OCI-LY7 (cell line): ENCODE data around the gene LIPC. TPM values are rescaled to one million over a fixed set of nuclear protein-coding genes. Genes with fewer than 3 reads are reported as not detected.
A peak's percentile ranks its signal among the peaks of the same experiment; 100 is the strongest.

Experiments used
- BruUV-seq: library from RNA; stranded (reverse); fragments of 400-500 nt; replicated peaks from 2 replicates; lab custom pipeline; 2021; lab: Mats Ljungman, UMichigan
- CTCF ChIA-PET: fragments of 300-600 bp; sonication (Branson Sonifier 250); formaldehyde crosslinking; loops from one replicate; lab custom pipeline; 2022; ENCODE audit warnings: antibody characterized with exemption; ENCODE audit not compliant: unreplicated experiment; lab: Charles Lee
- POLR2A ChIA-PET: fragments of 300-600 bp; sonication (Branson Sonifier 250); formaldehyde crosslinking; loops from one replicate; lab custom pipeline; 2022; ENCODE audit warnings: antibody characterized with exemption; lab: Charles Lee
- DNase-seq: peaks from one replicate; pipeline ENCODE4 v3.0.0-alpha.2; 2015; ENCODE audit warnings: low spot score
- H2AFZ ChIP-seq: fragments of 200-600 bp; sonication (generic), shearing (Covaris generic); 2 replicates; pipeline ENCODE4 v1.6.1; 2014; ENCODE audit warnings: mild to moderate bottlenecking, antibody characterized with exemption, low read length, moderate library complexity
- H3K27ac ChIP-seq: fragments of 200-600 bp; sonication (generic); 2 replicates; pipeline ENCODE4 v1.5.1; 2014; ENCODE audit warnings: mixed run types, low read depth, mild to moderate bottlenecking, moderate library complexity, low read length, inconsistent platforms; ENCODE audit not compliant: poor library complexity, severe bottlenecking
- H3K36me3 ChIP-seq: fragments of 200-600 bp; sonication (generic); 2 replicates; pipeline ENCODE4 v1.6.1; 2014; ENCODE audit warnings: mild to moderate bottlenecking, antibody characterized with exemption, low read length, moderate library complexity, mixed read lengths; ENCODE audit not compliant: insufficient read depth
- H3K4me1 ChIP-seq: fragments of 200-600 bp; sonication (generic); 2 replicates; pipeline ENCODE4 v1.5.1; 2014; ENCODE audit warnings: mild to moderate bottlenecking, low read length; ENCODE audit not compliant: insufficient read depth, poor library complexity, severe bottlenecking
- H3K4me2 ChIP-seq: fragments of 200-600 bp; sonication (generic); 2 replicates; pipeline ENCODE4 v1.6.1; 2014; ENCODE audit warnings: mild to moderate bottlenecking, low read length
- H3K4me3 ChIP-seq: fragments of 200-600 bp; sonication (generic); 2 replicates; pipeline ENCODE4 v1.5.1; 2014; ENCODE audit warnings: mild to moderate bottlenecking, low read depth, low read length; ENCODE audit not compliant: poor library complexity, severe bottlenecking
- H3K79me2 ChIP-seq: fragments of 200-600 bp; sonication (generic); 2 replicates; pipeline ENCODE4 v1.6.1; 2016; ENCODE audit warnings: low read depth, mild to moderate bottlenecking, low read length, moderate library complexity, mixed read lengths; ENCODE audit not compliant: insufficient read depth
- H3K9me2 ChIP-seq: fragments of 200-600 bp; sonication (generic); 2 replicates; pipeline ENCODE4 v1.6.1; 2016; ENCODE audit warnings: mild to moderate bottlenecking, low read length, mixed read lengths; ENCODE audit not compliant: insufficient read depth
- H3K9me3 ChIP-seq: fragments of 200-600 bp; sonication (generic); 2 replicates; pipeline ENCODE4 v1.6.1; 2014; ENCODE audit warnings: mild to moderate bottlenecking, mixed run types, low read length, mixed read lengths
- H4K20me1 ChIP-seq: fragments of 200-600 bp; sonication (generic); 2 replicates; pipeline ENCODE4 v1.6.1; 2014; ENCODE audit warnings: mild to moderate bottlenecking, antibody characterized with exemption, low read length, moderate library complexity, mixed read lengths; ENCODE audit not compliant: insufficient read depth
- EZH2phosphoT487 ChIP-seq: fragments of 200-600 bp; sonication (generic); IDR thresholded peaks from 2 replicates; pipeline ENCODE4 v1.6.1; 2018; ENCODE audit warnings: low read depth, borderline replicate concordance, mild to moderate bottlenecking, mixed run types, antibody characterized with exemption, low read length, moderate library complexity, mixed read lengths
- intact Hi-C: fragments of 100-400 bp; cut with micrococcal nuclease; formaldehyde crosslinking; loops from one replicate; pipeline ENCODE4 v1.10.0; 2022; ENCODE audit not compliant: unreplicated experiment
- total RNA-seq, 2 experiments: library from RNA; depleted of rRNA in 1 of 2; stranded (reverse); fragments of >200 nt in 1 of 2; shearing (Covaris generic) in 1 of 2; gene quantifications; 2 replicates each; pipeline ENCODE4 v1.2.3, GENCODE V29; 2014 to 2022
- TF ChIP-seq, protein P1 (sequence below): fragments of 200-600 bp; sonication (generic); conservative IDR thresholded peaks from 2 replicates; pipeline ENCODE4 v1.5.1; 2014; ENCODE audit warnings: mild to moderate bottlenecking, antibody characterized with exemption, low read length, moderate library complexity, mixed read lengths

LIPC gene
- total RNA-seq, 2 experiments from 2014 or later = 0.50 TPM; not detected in 1

DNA sequence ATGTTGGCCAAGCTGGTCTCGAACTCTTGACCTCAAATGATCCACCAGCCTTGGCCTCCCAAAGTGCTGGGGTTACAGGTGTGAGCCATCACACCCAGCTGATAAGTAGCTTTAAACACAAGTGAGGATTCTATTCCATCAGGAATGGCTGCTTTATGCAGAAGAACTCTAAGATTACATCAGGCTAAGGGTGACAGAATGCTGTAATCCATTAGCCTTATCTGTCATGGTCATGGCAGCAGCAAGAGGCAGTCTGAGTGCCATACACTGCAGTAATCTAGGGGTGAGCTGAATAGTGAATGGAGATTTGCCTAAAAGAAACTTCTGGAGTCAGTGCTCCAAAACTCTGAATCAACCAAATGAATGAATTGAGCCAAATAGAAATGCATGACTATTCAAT, 39.6 kb downstream of the LIPC start:
- H3K4me1 ChIP-seq = peaks cover 35% of the 10 kb centered on the region
- POLR2A ChIA-PET = interaction anchor here (0.6 kb wide), 1 partner anchor 12 kb away, joined by 5 read pairs; no protein-coding TSS in a partner anchor
- no peak overlapping the region for H2AFZ ChIP-seq
- no peaks in the 10 kb centered on the region for H3K9me3 ChIP-seq
- H3K9me2 ChIP-seq = no peaks in the 10 kb centered on the region
- no peaks in the 10 kb centered on the region for H3K79me2 ChIP-seq
- H4K20me1 ChIP-seq = no peaks in the 10 kb centered on the region
- no TSS peak for BruUV-seq
- H3K27ac ChIP-seq = no peak overlapping the region
- no peaks in the 10 kb centered on the region for H3K36me3 ChIP-seq
- TF ChIP-seq, protein P1, sequence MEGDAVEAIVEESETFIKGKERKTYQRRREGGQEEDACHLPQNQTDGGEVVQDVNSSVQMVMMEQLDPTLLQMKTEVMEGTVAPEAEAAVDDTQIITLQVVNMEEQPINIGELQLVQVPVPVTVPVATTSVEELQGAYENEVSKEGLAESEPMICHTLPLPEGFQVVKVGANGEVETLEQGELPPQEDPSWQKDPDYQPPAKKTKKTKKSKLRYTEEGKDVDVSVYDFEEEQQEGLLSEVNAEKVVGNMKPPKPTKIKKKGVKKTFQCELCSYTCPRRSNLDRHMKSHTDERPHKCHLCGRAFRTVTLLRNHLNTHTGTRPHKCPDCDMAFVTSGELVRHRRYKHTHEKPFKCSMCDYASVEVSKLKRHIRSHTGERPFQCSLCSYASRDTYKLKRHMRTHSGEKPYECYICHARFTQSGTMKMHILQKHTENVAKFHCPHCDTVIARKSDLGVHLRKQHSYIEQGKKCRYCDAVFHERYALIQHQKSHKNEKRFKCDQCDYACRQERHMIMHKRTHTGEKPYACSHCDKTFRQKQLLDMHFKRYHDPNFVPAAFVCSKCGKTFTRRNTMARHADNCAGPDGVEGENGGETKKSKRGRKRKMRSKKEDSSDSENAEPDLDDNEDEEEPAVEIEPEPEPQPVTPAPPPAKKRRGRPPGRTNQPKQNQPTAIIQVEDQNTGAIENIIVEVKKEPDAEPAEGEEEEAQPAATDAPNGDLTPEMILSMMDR = no peak
- TF ChIP-seq EZH2phosphoT487 = no peak
- CTCF ChIA-PET = no interaction called here
- no peak for DNase-seq
- intact Hi-C loops = no loop called here
- no peak overlapping the region for H3K4me2 ChIP-seq
- no peak overlapping the region for H3K4me3 ChIP-seq

DNA sequence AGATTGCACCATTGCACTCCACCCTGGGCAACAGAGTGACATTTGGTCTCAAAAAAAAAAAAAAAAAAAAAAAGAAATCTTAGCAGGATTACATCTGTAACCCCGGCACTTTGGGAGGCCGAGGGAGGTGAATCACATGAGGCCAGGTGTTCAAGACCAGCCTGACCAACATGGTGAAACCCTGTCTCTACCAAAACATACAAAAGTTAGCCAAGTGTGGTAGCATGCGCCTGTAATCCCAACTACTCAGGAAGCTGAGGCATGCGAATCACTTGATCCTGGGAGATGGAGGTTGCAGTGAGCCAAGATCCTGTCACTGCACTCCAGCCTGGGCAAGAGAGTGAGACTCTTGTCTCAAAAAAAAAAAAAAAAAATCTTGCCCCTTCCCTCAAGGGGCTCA, 40.4 kb downstream of the LIPC start:
- TF ChIP-seq, protein P1 = no peak
- no peak for TF ChIP-seq EZH2phosphoT487
- Histone ChIP-seq H3K9me2 (no peaks in the 10 kb centered on the region), H3K9me3 (no peaks in the 10 kb centered on the region), H3K4me2 (no peak overlapping the region), H4K20me1 (no peaks in the 10 kb centered on the region), H3K27ac (no peak overlapping the region), H3K4me1 (peaks cover 38% of the 10 kb centered on the region), H3K36me3 (no peaks in the 10 kb centered on the region), H3K4me3 (no peak overlapping the region), H3K79me2 (no peaks in the 10 kb centered on the region), H2AFZ (no peak overlapping the region)
- BruUV-seq = no TSS peak
- DNase-seq = no peak
- intact Hi-C loops = no loop called here
- ChIA-PET POLR2A (no interaction called here), CTCF (no interaction called here)

DNA sequence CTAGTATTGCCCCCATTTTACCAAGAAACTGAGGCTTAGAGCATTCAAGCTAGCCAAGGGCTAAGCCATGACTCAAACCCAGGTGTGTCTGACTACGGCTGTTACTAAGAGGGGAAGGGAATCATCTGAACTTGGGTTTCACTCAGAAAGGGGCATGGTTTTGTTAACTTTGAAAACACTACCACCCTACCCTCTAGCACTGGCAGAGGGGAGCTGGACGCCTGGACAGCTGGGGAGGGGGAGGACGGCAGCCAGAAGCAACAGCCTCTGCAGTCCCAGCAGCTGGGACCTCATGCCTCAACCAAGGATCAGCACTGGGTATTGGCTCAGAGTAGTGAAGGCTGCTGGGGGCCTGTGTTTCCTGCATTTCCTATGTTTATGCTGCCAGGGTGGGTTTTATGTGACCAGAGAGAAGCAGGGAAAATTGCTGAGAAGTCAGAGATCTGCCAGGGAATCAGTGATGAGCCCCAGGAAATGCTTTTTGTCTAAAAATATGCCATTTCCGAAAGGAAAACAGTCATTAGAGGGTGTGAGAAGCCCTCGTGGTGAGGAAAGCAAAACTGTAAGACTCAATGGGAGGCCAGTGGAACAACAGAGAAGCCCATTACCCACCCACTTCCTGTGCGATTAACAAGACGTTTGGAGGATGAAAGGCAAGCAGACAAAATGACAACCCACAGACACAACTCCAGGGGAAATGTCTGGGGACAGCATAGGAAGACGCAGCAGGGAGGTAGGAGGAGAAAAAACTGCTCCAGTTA, 41.2 kb downstream of the LIPC start:
- peak; percentile 24 for DNase-seq

More for the DNA sequence above, 41.2 kb downstream of the LIPC start:
- peak overlapping the region; percentile 80 for H2AFZ ChIP-seq
- H3K4me2 ChIP-seq = peak overlapping the region; percentile 16; the same call in 1 of the 2 replicates
- no peaks in the 10 kb centered on the region for H3K36me3 ChIP-seq
- H3K9me2 ChIP-seq = no peaks in the 10 kb centered on the region
- H3K9me3 ChIP-seq = no peaks in the 10 kb centered on the region
- CTCF ChIA-PET = no interaction called here
- POLR2A ChIA-PET = interaction anchor here (0.5 kb wide), 1 partner anchor 26 kb away, joined by 3 read pairs; no protein-coding TSS in a partner anchor
- TF ChIP-seq, protein P1 = no peak
- no peak for TF ChIP-seq EZH2phosphoT487
- no peaks in the 10 kb centered on the region for H3K79me2 ChIP-seq
- no peak overlapping the region for H3K4me3 ChIP-seq
- no peak overlapping the region for H3K27ac ChIP-seq
- H4K20me1 ChIP-seq = no peaks in the 10 kb centered on the region
- BruUV-seq = no TSS peak
- peaks cover 39% of the 10 kb centered on the region for H3K4me1 ChIP-seq
- intact Hi-C loops = no loop called here
